K562 (cell line): Measurements from ENCODE around the gene HDAC1. TPM values are rescaled to one million over a fixed set of nuclear protein-coding genes. Genes with fewer than 3 reads are reported as not detected.

Source experiments
- ATAC-seq: fragments of 200-7000 bp; cut with Tn5 transposase; 3 replicates; pipeline ENCODE4 v1.9.1; 2020; ENCODE audit warnings: moderate library complexity
- BruUV-seq: library from RNA; stranded (reverse); fragments of 400-500 nt; replicated peaks from 2 replicates; lab custom pipeline; 2021; lab: Mats Ljungman, UMichigan
- CTCF ChIA-PET: fragments of 300-600 bp; formaldehyde crosslinking; extraction: SDS; loops from one replicate; lab custom pipeline; 2021; ENCODE audit warnings: low intra/inter-chr PET ratio; lab: Yijun Ruan, JAX
- POLR2A ChIA-PET: fragments of 300-600, 350-650 bp; sonication (Branson Sonifier 250); formaldehyde crosslinking; extraction: SDS; loops from one replicate; lab custom pipeline; 2021; ENCODE audit warnings: antibody characterized with exemption, inconsistent platforms; lab: Yijun Ruan, JAX
- DNase-seq, 4 experiments: peaks; one replicate each; pipeline versions ENCODE4 v3.0.0 to v3.0.0-alpha.2; 2011 to 2018; ENCODE audit warnings: low spot score in 3 of 4, mixed read lengths in 3 of 4; ENCODE audit errors: extremely low read depth in 1 of 4
- FAIRE-seq: peaks from 2 replicates; lab custom pipeline; 2011; peaks lifted over from hg19 to GRCh38; lab: Jason Lieb, UNC
- H2AFZ ChIP-seq: 2 replicates; pipeline ENCODE4 v1.6.0; 2011; ENCODE audit warnings: low read depth, low read length, control low read depth, inconsistent platforms
- H3K27ac ChIP-seq: fragments of 200-600 bp; 3 replicates; pipeline ENCODE4 v1.8.0; 2011; ENCODE audit warnings: low read depth, mild to moderate bottlenecking, control low read depth, inconsistent platforms, low read length, moderate library complexity, mixed read lengths; ENCODE audit errors: extremely low read depth
- H3K27me3 ChIP-seq, 2 experiments: fragments of 300-600 bp in 1 of 2; 2 replicates in 1 of 2; 3 replicates in 1 of 2; pipeline versions ENCODE4 v1.6.0 to v1.8.0; 2011; ENCODE audit warnings: inconsistent platforms in 2 of 2, low read length in 2 of 2, mild to moderate bottlenecking in 1 of 2, mixed read lengths in 1 of 2, moderate library complexity in 1 of 2; ENCODE audit not compliant: control insufficient read depth in 2 of 2, insufficient read depth in 2 of 2
- H3K36me3 ChIP-seq: fragments of 300-600 bp; 3 replicates; pipeline ENCODE4 v1.8.0; 2011; ENCODE audit warnings: mild to moderate bottlenecking, low read length, inconsistent platforms; ENCODE audit not compliant: control insufficient read depth, insufficient read depth
- H3K4me1 ChIP-seq, 2 experiments: fragments of 200-600 bp in 1 of 2; replicated peaks in 1 of 2; 2 replicates in 1 of 2; 3 replicates in 1 of 2; pipeline versions ENCODE4 v1.5.1 to v1.8.0; 2011; ENCODE audit warnings: inconsistent platforms in 2 of 2, low read length in 2 of 2, mild to moderate bottlenecking in 1 of 2, mixed read lengths in 1 of 2, moderate library complexity in 1 of 2; ENCODE audit not compliant: control insufficient read depth in 2 of 2, insufficient read depth in 2 of 2
- H3K4me2 ChIP-seq: 2 replicates; pipeline ENCODE4 v1.6.1; 2011; ENCODE audit warnings: low read length, control low read depth, inconsistent platforms, mixed read lengths; ENCODE audit not compliant: insufficient read depth
- H3K4me3 ChIP-seq: fragments of 200-600 bp; sonication (generic), shearing (Covaris generic); 2 replicates; pipeline ENCODE4 v1.5.1; 2016; ENCODE audit warnings: control low read depth, inconsistent platforms
- H3K79me2 ChIP-seq: fragments of 200-600 bp; 3 replicates; pipeline ENCODE4 v1.8.0; 2011; ENCODE audit warnings: low read length, inconsistent platforms; ENCODE audit not compliant: control insufficient read depth, insufficient read depth
- H3K9ac ChIP-seq, 2 experiments: 2 replicates each; pipeline versions ENCODE4 v1.6.0 to v1.6.1; 2011; ENCODE audit warnings: low read depth in 2 of 2, low read length in 2 of 2, control low read depth in 1 of 2, inconsistent platforms in 1 of 2, mild to moderate bottlenecking in 1 of 2, mixed read lengths in 1 of 2; ENCODE audit not compliant: insufficient read depth in 1 of 2
- H3K9me1 ChIP-seq: one replicate; pipeline ENCODE4 v1.6.0; 2011; ENCODE audit warnings: inconsistent platforms, mild to moderate bottlenecking, low read length, moderate library complexity; ENCODE audit not compliant: control insufficient read depth, insufficient read depth
- H3K9me3 ChIP-seq: replicated peaks from 2 replicates; pipeline ENCODE4 v1.5.1; 2011; ENCODE audit warnings: low read depth, low read length, inconsistent platforms; ENCODE audit not compliant: control insufficient read depth, insufficient read depth
- H4K20me1 ChIP-seq: replicated peaks from 2 replicates; pipeline ENCODE4 v1.6.1; 2011; ENCODE audit warnings: low read length, inconsistent platforms, mixed read lengths; ENCODE audit not compliant: control insufficient read depth, insufficient read depth
- BCOR ChIP-seq: fragments of 450-650 bp; IDR thresholded peaks from 2 replicates; pipeline ENCODE4 v1.6.1; 2016
- HDAC2 ChIP-seq: fragments of 450-650 bp; IDR thresholded peaks from 2 replicates; pipeline ENCODE4 v1.6.1; 2016; ENCODE audit warnings: mild to moderate bottlenecking
- HNRNPK ChIP-seq: fragments of 200-400 bp; formaldehyde crosslinking; IDR thresholded peaks from one replicate; pipeline ENCODE4 v1.6.1; 2018; ENCODE audit warnings: mild to moderate bottlenecking, low read depth, low read length; ENCODE audit not compliant: poor library complexity, severe bottlenecking
- POLR2G ChIP-seq: fragments of 200-400 bp; formaldehyde crosslinking; IDR thresholded peaks from 2 replicates; pipeline ENCODE4 v1.6.1; 2017; ENCODE audit warnings: low read depth, mild to moderate bottlenecking, antibody characterized with exemption, low read length, moderate library complexity
- RBM25 ChIP-seq: fragments of 200-400 bp; formaldehyde crosslinking; IDR thresholded peaks from 2 replicates; pipeline ENCODE4 v1.6.1; 2018; ENCODE audit warnings: low read length, low read depth, moderate library complexity; ENCODE audit not compliant: severe bottlenecking
- SIRT6 ChIP-seq: IDR thresholded peaks from one replicate; pipeline ENCODE4 v1.6.1; 2012; ENCODE audit warnings: low read depth, mild to moderate bottlenecking, control low read depth, inconsistent platforms, low read length, moderate library complexity
- SMC3 ChIP-seq: conservative IDR thresholded peaks from 2 replicates; pipeline ENCODE4 v1.6.1; 2011; ENCODE audit warnings: low read depth, low read length, improper control_type of control experiment; ENCODE audit not compliant: insufficient read depth
- STAG1 ChIP-seq: sonication (generic); formaldehyde crosslinking; IDR thresholded peaks from 2 replicates; pipeline ENCODE4 v1.5.0; 2020; ENCODE audit warnings: missing genetic modification reagents, borderline replicate concordance
- ZKSCAN8 ChIP-seq: fragments of 200-800 bp; sonication (Bioruptor generic); IDR thresholded peaks from 2 replicates; pipeline ENCODE4 v1.6.1; 2016; ENCODE audit warnings: missing genetic modification characterization, missing compliant biosample characterization
- ZNF668 ChIP-seq: fragments of 250-450 bp; sonication (Bioruptor Pico); IDR thresholded peaks from 2 replicates; pipeline ENCODE4 v1.8.0; 2022; ENCODE audit warnings: mild to moderate bottlenecking, inconsistent platforms
- in situ Hi-C: fragments of 300-500 bp; cut with MboI; formaldehyde crosslinking; loops from 4 replicates; pipeline ENCODE4 v1.15.0; 2018; ENCODE audit warnings: inconsistent platforms, mixed read lengths
- intact Hi-C: fragments of 100-400 bp; cut with micrococcal nuclease; formaldehyde crosslinking; loops from 2 replicates; pipeline ENCODE4 v1.14.2; 2022
- polyA plus RNA-seq, 8 experiments: library from polyadenylated mRNA; depleted of rRNA in 4 of 8; stranded (reverse) in 5 of 8; unstranded in 3 of 8; fragments of >200 nt; fragmentation: Nextera tagmentation in 2 of 8; fragmentation: Illumina TruSeq in 1 of 8; extraction: Ambion mirVana in 2 of 8; extraction: Trizol in 1 of 8; gene quantifications; 2 replicates each; pipeline versions ENCODE4 v1.2.1 to v1.2.3, GENCODE V29; 2011 to 2014; ENCODE audit warnings: inconsistent platforms in 1 of 8, missing spikeins in 1 of 8
- total RNA-seq, 7 experiments: library from RNA; depleted of rRNA in 6 of 7; stranded (reverse); fragments of >200 nt in 6 of 7; fragmentation: Illumina TruSeq in 2 of 7; extraction: Trizol in 2 of 7; gene quantifications; 2 replicates each; pipeline versions ENCODE4 v1.2.1 to v1.2.3, GENCODE V29; 2011 to 2021; ENCODE audit warnings: low replicate concordance in 1 of 7
- TF ChIP-seq, protein P1 (sequence below), 2 experiments: IDR thresholded peaks in 1 of 2; conservative IDR thresholded peaks in 1 of 2; 2 replicates each; pipeline ENCODE4 v1.6.1; 2016; ENCODE audit warnings: low read depth in 2 of 2, mild to moderate bottlenecking in 1 of 2, missing compliant biosample characterization in 1 of 2, missing genetic modification characterization in 1 of 2, moderate library complexity in 1 of 2
- TF ChIP-seq, protein P2 (sequence below): IDR thresholded peaks from 3 replicates; pipeline ENCODE4 v1.6.1; 2011; ENCODE audit warnings: borderline replicate concordance, mild to moderate bottlenecking; ENCODE audit not compliant: insufficient read length, insufficient read depth

The HDAC1 gene
- total and polyA plus RNA-seq, 9 of the 15 experiments (the other 6 are each of a cell fraction or from before 2014, with no cell fraction given) = 169 to 384 (median 193) TPM

DNA sequence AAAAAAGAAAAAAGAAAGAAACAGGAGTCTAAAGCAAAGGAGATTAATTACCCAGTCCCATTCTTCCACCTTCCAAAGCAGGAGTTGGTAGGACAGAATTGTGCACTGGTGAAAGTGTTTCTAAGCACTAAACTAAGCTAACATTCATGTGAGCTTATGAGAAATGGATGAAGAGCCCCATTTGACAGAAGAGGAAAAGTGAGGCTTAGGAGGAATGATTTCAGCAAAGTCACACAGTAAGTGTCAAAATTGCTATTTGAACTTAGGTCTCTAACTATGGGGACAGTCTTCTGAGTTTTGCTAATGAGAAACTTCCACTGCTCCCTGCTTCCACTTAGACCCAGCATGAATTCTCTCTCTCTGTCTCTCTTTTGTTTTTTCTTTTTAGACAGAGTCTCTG, 22.1 kb upstream of the HDAC1 start:
- ATAC-seq (no peak), FAIRE-seq (peak; percentile 62), DNase-seq (no peak)
- Histone ChIP-seq H3K4me2 (no peak overlapping the region), H3K9me1 (no peaks in the 10 kb centered on the region), H3K4me3 (no peak overlapping the region), H4K20me1 (no peaks in the 10 kb centered on the region), H3K27ac (no peak overlapping the region), H3K9me3 (no peaks in the 10 kb centered on the region), H3K36me3 (no peaks in the 10 kb centered on the region), H2AFZ (no peak overlapping the region), H3K79me2 (no peaks in the 10 kb centered on the region), H3K4me1 (peaks cover 12 to 16% of the 10 kb centered on the region in 2 experiments; a peak in 4 of 5 replicates), H3K9ac (no peak overlapping the region), H3K27me3 (peaks cover 0 to 5% of the 10 kb centered on the region in 2 experiments; a peak in 1 of 5 replicates)
- in situ Hi-C loops (no loop called here), intact Hi-C loops (no loop called here)
- no TSS peak for BruUV-seq
- ChIA-PET CTCF (no interaction called here), POLR2A (interaction anchor here (1.1 to 1.3 kb wide), 2 partner anchors 20 to 22 kb away, joined by 3 read pairs; no protein-coding TSS in a partner anchor)
- TF ChIP-seq ZNF668 (no peak), SIRT6 (no peak), BCOR (peak; percentile 59), STAG1 (CRISPR knock-in tag) (no peak), HDAC2 (0 out of 2 replicates have a peak, but pooled peaks have one; percentile 27), SMC3 (no peak), POLR2G (no peak), RBM25 (peak; percentile 82), ZKSCAN8 (no peak), HNRNPK (no peak)
- TF ChIP-seq, protein P1, sequence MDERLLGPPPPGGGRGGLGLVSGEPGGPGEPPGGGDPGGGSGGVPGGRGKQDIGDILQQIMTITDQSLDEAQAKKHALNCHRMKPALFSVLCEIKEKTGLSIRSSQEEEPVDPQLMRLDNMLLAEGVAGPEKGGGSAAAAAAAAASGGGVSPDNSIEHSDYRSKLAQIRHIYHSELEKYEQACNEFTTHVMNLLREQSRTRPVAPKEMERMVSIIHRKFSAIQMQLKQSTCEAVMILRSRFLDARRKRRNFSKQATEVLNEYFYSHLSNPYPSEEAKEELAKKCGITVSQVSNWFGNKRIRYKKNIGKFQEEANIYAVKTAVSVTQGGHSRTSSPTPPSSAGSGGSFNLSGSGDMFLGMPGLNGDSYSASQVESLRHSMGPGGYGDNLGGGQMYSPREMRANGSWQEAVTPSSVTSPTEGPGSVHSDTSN (CRISPR knock-in tag; IDR thresholded peaks at IDR 0.05; ENCODE audit: low read depth) = no peak
- TF ChIP-seq, protein P1 (tag; conservative IDR thresholded peaks at IDR 0.05; ENCODE audit: low read depth) = no peak
- TF ChIP-seq, protein P2, sequence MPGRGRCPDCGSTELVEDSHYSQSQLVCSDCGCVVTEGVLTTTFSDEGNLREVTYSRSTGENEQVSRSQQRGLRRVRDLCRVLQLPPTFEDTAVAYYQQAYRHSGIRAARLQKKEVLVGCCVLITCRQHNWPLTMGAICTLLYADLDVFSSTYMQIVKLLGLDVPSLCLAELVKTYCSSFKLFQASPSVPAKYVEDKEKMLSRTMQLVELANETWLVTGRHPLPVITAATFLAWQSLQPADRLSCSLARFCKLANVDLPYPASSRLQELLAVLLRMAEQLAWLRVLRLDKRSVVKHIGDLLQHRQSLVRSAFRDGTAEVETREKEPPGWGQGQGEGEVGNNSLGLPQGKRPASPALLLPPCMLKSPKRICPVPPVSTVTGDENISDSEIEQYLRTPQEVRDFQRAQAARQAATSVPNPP = no peak
